HG02610 (cell line): ENCODE measurements around the gene EVC2.
"Not testable (repeated sequence)": the region's sequence is repeated elsewhere in the genome, so short reads cannot be mapped to it uniquely, and the experiment has no call there.

Experiments used
- ATAC-seq: cut with Tn5 transposase; IDR thresholded peaks from one replicate; pipeline ENCODE4 v1.9.1; 2021; ENCODE audit warnings: mild to moderate bottlenecking, moderate library complexity; ENCODE audit not compliant: unreplicated experiment

The EVC2 gene

DNA sequence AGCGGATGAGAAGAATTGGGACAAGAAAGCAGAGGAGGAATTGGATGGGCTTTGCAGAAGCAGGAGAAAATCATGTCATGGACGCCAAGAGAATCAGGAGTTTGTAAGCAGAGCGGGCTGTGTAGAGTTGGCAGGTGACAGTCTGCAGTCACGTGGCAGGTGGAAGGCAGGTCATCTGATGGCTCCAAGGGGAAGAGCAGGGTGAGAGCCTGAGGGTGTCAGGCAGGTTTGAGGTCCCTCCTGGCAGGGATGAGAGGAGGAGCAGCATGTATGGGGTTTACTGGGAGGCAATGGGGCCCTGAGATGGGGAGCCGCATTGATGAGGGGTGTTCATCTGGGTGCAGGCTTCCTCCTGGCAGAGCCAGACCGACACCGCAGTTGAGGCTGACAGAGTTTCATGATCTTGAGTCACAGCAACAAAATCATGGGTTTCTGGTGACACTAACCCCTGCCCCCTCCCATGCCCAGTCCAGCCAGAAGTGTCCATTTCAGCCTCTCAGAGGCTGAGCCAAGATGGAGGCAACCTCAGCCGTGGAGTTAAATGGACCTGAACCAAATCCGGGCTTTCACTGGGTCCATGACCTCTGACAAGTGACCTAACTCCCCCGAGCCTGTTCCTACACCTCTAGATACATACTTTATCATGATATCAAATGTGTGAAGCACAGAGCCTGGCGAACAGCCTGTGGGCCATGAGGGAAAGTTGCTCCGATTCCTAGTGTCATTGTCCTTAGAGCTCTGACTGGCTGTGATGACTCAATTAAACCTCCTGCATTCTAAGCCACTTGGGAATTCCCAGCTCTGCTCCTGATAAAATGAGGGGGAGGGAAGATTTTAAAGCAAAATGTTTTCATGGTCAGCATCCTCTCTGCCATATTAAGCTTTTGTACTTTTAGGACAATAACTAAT, 38.7 kb upstream of the EVC2 start:
- ATAC-seq = no peak

DNA sequence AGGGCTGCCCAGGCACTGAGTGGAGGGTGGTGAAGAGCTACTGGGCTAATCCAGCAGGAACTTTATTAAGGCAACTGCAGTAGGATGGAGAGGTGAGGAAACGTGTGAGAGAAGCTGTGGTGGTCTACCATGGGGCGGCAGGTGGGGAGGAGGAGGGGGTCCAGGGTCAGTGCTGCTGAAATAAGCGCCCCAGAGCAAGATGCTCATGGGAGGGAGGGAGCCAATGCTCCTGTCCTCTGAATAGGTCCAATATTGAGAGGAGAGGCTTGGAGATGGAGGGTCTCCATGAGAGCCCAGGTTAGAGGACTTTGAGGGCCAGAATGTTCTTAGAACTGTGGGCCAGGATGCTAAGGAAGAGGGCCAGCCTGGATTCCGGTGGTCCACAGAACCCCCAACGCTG, 37.9 kb upstream of the EVC2 start:
- no peak for ATAC-seq

- no peak for ATAC-seq
Measured at GRCh38 chr4:5742968-5743367, 34.6 kb upstream of the EVC2 start.

- ATAC-seq = no peak
Measured at GRCh38 chr4:5742388-5742787, 34.0 kb upstream of the EVC2 start.

GRCh38 chr4:5738061-5738460, 29.7 kb upstream of the EVC2 start:
- no peak for ATAC-seq

- no peak for ATAC-seq
Measured at GRCh38 chr4:5735463-5735862, 27.1 kb upstream of the EVC2 start.

GRCh38 chr4:5734853-5735252, 26.5 kb upstream of the EVC2 start:
- ATAC-seq = no peak

DNA sequence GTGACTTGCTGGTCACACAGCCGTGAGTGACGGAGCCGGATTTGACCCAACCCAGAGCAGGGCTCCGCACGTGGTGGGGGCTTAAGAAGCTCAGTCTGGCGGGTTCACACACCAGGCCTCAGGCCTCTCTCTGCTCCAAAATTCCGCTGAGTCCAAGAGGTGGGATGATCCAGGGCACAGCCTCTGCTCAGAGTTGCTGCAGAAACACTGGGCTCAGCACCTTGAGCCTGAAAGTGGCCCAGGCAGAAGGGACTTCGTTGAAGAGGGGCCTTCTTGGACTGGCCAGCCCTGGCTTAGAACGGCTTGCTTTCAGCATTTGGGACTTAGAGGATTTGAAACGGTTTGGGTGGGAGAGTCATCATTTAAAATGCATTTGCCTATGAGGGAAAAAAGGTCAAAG, 23.8 kb upstream of the EVC2 start:
- ATAC-seq = no peak

DNA sequence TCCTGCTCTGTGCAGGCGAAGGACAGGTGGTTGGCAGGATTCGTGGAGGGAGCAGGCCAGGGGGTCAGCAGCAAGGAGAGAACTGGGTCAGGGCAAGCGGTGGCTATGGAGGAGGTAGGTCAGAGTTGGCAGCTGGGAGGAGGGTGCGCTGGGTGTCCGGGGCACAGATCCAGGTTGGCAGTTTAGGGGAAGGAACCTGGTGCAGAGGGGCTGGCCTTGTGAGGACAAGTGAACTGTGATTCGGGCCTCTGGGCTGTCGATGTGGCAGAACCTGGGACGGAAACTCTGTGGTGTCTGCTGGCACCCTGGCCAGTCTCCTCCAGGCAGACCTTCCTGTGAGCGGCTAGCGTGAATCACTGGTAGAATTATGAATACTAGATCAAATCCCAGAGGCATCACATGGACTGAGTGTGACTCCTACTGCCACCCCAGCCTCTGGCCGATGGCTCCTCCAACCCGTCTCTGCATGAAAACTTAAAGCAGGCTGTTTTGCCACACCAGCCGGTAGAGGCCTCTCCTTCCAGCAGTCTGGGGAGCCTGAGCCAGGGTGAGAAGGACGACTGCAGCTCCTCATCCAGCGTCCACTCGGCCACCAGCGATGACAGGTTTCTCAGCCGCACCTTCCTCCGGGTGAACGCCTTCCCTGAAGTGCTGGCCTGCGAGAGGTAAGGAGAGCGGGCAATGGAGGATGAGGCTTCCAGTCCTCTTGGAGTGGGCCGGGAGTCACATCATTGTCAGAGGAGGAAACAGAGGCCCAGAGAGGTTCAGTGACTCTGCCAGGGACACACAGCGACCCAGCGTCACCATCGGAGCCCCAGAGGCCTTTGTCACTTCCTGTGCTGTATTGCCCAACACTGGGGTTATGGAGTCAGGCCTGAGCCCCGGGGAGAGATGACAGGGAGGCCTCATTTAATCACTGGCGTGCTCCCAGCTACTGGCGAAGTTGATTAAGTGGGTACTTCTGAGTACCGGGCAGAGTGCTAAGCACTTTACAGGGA, 22.9 kb upstream of the EVC2 start:
- ATAC-seq = no peak

- no peak for ATAC-seq
Measured at GRCh38 chr4:5730436-5730835, 22.1 kb upstream of the EVC2 start.

- ATAC-seq = not testable (repeated sequence)
Measured at GRCh38 chr4:5728412-5728811, 20.1 kb upstream of the EVC2 start.

GRCh38 chr4:5724377-5724776, 16.0 kb upstream of the EVC2 start:
- no peak for ATAC-seq

GRCh38 chr4:5722328-5722727, 14.0 kb upstream of the EVC2 start:
- no peak for ATAC-seq

DNA sequence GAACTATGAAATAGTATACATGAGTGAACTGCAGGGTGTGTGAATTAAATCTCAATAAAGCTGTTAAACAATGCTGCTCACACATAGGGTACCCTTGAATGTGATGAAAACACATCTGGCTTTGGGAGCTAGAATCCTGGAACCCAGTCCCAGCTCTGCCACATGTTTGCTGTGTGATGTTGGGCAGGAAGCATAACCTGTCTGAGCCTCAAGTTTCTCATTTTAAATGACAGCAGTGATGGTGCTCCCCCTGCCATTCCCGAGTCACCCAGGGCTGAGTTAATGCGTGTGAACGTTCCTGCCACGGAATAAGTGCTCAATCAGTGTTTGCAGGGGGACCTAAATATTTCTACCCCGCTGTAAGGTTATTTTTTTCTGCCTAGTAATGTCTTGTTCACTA, 13.6 kb upstream of the EVC2 start:
- no peak for ATAC-seq

DNA sequence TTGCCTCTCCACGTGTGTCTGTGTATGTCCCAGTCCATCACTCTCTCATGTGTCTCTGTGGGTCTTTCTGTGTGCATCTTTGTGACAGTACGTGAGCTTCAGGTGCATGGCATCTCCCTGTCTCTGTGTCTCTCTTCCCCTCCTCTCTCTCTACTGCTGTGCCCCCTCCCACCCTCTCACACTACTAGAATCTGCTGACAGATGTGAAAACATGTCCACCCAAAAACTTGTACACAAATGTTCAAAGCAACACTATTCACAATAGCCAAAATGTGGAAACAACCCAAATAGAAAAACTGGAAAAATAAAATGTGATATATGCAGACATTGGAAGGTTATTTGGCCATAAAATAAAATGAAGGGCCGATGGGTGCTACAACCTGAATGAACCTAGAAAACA, 12.6 kb upstream of the EVC2 start:
- ATAC-seq = no peak

DNA sequence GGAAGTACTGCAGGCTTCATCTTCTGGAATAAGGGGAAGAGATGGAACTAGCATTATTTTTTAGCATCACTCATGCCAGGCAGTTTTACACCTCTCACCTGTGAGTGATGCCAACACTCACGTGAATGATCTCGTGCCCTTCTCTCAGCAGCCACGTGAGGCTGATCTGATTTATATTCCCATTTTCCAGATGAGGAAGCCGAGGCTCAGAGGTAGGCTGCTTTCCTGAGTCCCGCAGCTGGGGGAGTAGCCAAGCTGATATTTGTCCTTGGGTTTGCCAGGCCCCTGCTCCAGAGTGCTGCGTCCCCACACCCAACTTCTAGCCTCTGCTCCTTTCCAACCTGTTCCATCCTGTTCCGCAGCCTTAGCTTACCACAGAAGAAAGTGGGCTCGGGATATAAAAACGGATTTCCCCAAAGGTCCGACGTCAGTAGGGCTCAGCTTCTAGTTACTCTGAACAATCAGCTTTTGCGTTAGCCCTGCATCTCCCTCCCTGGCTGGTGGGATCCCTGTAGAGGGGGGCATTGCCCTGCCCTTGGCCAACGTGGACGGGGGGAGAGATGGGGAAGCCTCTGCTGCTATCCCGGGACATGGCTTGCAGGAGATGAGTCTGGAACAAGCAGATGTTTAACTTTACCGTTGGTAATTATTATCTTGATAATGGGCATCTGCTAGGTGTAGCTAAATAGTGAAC, 11.9 kb upstream of the EVC2 start:
- no peak for ATAC-seq

- no peak for ATAC-seq
Measured at GRCh38 chr4:5719350-5720055, 11.1 kb upstream of the EVC2 start.

DNA sequence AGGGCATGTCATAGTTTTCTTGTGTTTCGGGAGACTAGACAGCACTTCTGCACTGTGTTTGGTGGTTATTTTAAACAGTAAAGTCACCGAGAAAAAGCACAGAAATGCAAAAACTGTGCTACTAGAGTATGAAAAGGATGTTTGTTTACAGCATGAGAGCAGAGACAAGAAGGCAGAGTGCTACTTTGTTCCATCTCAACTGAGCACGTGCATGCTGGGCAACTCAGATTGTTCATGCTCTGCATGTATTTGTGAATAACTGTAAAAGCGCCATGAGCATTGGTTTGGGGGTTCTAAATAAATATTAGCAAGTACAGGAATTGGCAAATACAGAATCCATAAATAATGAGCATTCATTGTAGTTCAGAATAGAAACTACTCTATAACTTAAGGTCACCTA, 10.1 kb upstream of the EVC2 start:
- ATAC-seq = no peak

DNA sequence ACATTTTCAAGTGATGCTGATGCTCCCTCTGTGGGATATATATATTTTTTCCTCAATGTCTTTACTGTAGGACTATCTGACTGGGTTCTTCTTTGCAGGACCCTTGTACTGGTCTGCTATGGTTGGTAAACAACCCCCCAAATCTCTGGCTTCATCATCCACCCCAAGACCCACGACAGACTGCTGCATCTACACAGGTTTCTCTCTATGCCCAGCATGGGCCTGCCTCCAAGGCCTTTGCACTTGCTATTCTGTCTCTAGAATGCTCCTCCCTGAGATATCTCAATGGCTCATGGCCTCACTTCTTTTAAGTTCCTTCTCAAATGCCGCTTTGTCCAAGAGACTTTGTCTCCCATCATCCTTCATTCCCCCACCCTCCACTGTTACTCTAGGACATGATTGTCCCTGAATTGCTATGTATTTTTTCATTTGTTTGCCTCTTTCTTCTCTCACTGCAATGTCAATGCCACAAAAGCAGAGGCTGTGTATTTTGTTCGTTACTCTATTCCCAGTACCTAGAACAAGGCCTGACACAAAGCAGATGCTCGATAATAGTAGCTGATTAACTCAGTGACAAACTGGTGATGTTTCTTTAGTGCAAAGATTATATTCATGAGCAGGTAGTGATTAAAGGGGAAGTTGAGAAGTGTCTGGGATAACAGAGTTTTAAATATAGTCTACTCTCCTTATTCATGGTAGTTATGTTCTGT, 9.2 kb upstream of the EVC2 start:
- no peak for ATAC-seq

DNA sequence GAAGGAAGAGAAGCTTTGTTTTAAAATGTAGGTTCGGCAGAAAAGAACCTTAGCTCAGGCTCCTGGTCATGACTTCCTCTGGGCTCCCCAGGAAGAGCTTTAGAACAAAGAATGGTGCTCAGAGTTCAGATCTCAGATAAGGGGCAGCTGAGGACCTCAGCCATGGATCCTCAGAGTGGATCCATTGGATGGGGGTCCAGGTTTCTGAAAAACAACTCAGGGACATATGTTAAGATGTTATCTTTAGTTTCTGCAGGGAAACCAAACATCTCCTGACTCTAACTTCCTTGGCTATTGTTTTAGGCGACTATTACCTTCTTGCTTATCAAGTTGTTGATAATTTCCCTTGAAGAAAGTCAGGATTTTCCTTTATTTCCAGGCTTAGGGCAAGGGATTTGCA, 8.0 kb upstream of the EVC2 start:
- no peak for ATAC-seq
